ENCODE results near the gene CNOT3.
A peak's percentile ranks its signal among the peaks of the same experiment; 100 is the strongest.
"Not testable (repeated sequence)": the region's sequence is repeated elsewhere in the genome, so short reads cannot be mapped to it uniquely, and the experiment has no call there.

Gene CNOT3

DNA sequence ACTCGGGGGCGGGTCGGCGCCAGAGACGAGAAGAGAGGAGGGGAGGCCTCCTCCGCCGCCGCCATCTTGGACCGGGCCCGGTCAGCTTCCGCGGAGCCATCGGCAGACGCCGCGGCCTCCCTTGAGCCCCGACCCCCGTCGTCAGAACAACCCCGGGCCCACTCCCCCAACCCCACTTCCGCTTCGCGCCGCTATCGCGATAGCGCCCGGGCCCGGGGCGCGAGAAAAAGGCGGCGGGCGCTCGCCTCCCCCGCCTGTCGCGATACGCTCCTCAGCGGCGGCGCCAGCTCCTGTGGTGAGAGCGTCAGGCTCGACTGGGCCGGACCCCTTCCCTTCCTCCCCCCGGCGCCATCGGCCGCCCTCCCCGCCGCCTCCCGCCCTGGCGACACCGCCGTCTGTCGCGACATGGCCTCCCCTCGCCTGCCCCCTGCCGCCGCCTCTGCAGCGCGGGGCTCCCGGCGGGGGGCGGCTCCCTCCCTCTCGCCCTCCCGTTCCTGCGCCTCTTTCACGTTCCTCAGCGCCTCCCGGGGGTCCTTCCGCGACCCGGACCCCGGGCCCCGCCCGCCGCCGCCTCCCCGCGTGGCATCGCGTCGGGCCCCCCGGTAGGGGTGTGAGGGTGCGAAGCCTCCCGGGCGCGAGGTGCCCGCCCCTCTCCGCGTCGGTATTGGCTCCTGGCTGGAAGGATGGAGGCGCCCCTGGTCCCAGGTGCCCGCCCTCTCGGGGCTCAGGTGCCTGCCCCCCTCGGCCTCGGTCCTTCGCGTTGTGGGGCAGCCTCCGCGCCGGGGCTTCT, at the start of gene CNOT3:
Gene CNOT3, plus strand, starts transcription at position 64 of the 790 bp plus-strand sequence. CDS start 5,217 bp downstream, outside the sequence.
- no peak for DNase-seq

DNA sequence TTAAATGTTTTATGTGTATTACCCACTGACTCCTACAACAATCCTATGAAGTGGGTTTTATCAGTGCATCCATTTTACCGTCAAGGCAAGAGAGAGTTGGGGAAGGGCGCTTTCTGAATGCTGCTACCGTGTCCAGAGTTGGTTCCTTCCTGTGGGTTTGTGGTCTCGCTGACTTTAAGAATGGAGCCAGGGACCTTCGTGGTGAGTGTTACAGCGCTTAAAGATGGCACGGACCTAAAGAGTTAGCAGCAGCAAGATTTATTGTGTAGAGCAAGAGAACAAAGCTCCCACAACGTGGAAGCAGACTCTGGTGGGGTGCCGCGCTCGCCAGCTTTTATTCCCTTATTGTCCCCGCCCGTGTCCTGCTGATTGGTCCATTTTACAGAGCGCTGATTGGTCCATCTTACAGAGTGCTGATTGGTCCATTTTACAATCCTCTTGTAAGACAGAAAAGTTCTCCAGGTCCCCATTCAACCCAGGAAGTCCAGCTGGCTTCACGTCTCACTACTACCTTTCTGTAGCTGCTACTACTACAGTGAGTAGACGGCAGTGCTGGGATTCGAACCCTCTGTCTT, 43.0 kb upstream of the CNOT3 start:
- DNase-seq: no peak

DNA sequence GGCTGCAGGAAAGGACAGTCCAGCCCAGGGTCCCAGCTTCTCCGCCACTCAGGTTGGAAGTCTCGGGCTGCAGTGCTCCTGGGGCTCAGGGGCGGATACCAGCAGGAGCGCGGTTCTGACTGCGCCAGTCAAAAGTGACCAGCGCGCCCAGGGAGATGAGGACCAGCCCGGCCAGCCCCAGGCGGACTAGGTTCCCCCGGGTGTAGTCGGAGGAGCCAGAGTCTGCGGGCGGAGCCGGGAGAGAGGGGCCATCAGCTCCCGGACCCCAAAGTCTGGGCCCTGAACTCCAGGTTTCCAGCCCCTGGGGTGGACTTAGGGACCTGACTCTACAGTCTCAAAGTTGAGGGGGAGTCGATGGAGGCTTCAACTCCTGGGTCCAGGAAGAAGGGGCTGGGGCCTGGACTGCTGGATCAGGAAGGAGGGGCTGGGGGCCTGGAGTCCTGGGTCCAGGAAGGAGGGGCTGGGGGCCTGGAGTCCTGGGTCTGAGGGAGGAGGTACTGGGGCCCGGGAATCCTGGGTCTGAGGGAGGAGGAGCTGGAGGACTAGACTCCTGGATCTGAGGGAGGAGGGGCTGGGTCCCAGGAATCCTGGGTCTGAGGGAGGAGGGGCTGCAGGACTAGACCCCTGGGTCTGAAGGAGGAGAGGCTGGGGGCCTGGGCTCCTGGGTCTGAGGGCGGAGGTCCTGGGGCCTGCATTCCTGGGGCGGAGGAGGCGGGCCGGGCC, 42.3 kb upstream of the CNOT3 start:
- DNase-seq: no peak

DNA sequence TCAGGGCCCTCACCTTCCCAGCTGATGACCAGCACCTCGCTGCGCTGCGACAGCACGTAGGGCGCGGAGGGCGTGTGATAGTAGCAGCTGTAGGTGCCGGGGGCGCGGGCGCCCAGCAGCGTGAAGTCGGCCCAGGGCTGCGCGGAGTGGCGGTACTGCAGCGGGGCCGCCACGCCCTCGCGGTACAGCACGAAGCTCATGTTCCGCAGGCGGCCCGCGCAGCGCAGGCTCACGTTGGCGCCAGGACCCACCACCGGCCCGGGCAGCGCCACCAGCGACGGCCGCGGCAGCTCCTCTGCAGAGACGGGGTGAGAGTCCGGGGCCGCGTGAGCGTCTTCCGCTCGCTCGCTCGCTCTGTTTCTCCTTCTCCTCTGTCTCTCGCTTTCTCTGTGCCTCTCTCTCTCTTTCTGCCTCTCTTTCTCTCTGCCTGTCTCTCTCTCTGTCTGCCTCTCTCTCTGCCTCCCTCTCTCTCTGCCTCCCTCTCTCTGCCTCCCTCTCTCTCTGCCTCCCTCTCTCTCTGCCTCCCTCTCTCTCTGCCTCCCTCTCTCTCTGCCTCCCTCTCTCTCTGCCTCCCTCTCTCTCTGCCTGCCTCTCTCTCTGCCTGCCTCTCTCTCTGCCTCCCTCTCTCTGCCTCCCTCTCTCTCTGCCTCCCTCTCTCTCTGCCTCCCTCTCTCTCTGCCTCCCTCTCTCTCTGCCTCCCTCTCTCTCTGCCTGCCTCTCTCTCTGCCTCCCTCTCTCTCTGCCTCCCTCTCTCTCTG, 41.5 kb upstream of the CNOT3 start:
- peak; percentile 55 for DNase-seq

DNA sequence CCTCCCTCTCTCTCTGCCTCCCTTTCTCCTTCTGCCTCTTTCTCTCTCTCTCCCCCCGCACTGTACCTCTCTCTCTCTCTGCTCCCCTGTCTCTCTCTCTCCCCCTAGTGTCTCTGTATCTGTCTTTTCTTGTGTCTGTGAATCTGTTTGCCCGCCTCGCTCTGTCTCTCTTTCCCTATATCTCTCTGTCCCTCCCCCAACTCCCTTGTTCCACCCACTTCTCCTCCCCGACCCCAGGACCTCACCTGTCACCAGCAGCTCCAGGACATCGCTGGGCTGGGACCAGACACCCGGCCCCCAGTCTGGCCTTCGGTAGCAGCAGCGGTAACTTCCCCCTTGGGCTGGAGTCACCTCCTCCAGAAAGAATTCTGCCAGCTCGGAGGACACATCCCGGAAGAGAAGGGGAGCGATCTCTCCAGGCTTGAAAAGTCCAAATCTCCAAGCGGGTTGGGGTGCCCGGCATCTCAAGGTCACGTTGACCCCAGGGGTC, 40.9 kb upstream of the CNOT3 start:
- no peak for DNase-seq

DNA sequence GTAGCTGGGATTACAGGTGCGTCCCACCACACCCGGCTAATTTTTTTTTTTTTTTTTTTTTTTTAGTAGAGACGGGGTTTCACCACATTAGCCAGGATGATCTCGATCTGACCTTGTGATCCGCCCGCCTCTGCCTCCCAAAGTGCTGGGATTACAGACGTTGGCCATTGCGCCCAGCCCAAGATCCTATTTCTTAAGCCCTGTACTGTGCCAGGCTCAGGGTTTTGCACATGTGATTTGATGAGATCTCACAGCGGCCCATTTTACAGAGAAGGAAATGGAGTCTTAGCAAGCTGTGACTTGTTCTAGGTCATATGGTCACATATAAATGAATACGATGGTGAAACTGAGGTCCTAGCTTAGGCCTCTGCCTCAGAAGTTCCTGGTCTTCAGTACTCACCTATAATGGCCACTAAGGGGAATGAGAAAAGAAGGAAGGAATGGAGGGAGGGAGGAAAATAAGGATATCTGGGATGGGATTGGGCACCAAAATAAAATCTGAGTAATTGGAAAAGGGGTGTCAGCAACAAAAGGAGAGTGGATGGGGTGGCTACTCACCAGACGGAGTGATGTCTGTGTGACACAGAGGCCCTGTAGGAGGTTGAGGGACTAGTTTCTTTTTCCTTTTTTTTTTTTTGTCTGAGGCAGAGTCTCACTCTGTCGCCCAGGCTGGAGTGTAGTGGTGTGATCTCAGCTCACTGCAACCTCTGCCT, 38.2 kb upstream of the CNOT3 start:
- no peak for DNase-seq

DNA sequence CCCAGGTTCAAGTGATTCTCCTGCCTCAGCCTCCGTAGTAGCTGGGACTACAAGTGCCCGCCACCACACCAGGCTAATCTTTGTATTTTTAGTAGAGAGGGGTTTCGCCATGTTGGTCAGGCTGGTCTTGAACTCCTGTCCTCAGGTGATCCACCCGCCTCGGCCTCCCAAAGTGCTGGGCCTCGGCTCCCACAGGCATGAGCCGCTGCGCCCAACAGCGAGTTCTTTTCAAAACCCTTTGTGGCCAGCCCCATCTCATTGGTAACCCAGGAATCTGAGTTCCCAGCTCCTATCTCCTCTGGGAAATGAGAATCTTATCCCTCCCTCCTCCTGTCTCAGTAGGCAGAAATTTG, 37.7 kb upstream of the CNOT3 start:
- not testable (repeated sequence) for DNase-seq

DNA sequence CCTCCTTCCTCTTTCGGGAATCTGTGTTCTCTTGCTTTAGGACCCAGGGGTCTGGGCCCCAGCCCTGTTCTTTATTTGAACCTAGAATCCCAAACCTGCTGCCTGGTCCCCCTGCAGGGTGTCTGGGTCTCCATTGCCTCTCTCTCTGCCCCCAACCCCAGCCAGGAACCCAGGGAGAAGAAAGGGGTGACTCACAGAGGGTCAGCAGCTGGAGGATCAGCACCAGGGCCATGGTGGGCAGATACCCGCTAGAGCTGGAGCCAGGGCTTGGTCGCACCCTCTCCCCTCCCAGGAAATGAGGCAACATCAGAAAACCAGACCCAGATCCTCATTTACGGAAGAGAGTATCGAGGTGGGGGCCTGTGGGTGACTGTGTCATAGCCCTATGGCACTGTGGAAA, 37.0 kb upstream of the CNOT3 start, which contains the start of gene OSCAR:
Gene OSCAR, minus strand, starts transcription at position 243 of the 400 bp plus-strand sequence. Its CDS starts 11 bp downstream, at position 232.
- peak; percentile 44 for DNase-seq

DNA sequence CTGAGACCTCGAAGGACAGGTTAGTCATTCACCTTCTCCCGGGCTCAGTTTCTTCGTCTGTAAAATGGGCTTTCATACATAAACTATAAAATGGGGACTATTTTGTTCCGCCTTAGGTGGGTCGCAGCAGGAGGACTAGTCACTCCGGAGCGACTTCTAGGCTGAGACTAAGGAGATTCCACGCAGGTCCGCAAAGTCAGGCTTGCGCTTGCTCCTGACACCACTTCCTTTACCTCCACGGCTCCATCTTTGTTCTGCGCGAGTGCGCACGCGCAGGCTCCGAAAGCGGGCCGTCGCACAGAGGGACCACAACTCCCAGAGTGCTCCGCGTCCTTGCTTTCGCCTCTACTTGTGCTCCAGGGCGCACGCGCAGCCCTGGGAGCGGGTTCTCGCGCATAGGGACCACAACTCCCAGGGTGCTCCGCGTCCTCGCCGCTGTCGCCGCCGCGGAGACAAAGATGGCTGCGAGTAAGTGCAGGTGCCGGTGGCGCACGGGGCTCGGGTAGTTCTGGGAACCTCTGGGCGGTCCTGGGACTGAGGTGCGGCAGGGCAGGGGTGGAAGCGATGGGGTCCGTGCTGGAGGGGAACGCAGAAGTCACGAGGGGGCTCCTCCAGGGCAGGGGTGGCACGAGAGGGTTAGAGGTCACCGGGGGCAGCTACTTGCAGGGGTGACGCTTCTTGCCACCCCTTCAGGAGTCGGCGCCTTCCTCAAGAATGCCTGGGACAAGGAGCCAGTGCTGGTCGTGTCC, 35.0 kb upstream of the CNOT3 start, which contains the start of gene NDUFA3:
Gene NDUFA3, plus strand, starts transcription at position 435 of the 749 bp plus-strand sequence. Its CDS starts 24 bp downstream, at position 459.
- DNase-seq: peak; percentile 99

DNA sequence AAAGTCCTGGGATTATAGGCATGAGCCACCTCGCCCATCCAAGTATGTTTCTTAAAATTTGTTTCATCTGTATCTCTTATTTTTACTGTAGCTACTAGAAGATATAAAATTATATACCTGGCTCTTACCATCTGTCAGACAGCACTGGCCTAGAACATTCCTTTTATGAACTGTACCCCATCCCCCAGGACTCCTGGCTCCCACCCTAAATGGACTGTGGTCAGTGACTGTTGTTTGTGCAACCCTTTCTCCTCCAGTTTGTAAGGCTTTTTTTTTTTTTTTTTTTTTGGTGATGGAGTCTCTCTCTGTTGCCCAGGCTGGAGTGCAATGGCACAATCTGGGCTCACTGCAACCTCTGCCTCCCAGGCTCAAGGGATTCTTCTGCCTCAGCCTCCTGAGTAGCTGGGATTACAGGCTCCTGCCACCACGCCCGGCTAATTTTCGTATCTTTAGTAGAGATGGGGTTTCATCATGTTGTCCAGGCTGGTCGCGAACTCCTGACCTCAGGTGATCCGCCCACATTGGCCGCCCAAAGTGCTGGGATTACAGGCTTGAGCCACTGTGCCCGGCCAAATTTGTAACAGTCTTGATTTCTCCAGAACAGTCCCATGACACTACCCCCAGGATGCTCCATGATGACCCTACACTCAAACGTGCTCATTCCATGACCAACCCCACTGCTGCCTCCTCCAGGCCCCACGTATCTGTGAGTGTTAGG, 32.4 kb upstream of the CNOT3 start:
- DNase-seq: peak; percentile 9

DNA sequence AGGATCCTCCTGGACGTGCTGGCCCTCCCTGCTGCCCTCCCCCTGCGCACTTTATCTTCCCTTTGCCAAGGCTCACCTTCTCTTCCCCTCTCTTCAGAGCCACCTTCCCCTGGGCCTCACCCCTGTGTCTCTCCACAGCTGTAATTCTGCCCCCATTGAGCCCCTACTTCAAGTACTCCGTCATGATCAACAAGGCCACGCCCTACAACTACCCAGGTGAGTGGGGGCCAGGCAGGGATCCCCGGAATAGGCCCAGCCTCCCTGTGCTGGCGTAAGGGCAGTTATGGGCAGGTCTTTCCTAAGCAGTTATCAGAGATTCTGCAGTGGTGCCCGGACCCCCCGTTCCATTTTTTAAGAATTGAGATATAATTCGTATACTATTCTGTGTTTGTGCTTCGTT, 31.8 kb upstream of the CNOT3 start:
- DNase-seq: peak; percentile 15

DNA sequence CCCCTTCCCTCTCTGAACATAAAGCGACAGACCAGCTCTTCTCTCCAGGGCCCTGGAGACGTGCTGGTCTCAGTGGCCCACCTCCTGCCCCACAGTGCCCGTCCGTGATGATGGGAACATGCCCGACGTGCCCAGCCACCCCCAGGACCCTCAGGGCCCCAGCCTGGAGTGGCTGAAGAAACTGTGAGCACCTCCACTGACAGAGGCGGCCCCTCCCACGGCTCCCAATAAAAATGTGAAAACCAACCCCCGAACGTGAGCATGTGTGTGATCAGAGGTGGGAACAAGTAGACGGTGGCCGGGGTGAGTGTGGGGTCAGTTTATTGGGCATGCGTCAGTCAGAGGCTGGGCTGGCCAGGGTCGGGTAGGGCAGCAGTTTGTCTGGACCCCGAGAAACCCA, 30.8 kb upstream of the CNOT3 start:
- peak; percentile 11 for DNase-seq

DNA sequence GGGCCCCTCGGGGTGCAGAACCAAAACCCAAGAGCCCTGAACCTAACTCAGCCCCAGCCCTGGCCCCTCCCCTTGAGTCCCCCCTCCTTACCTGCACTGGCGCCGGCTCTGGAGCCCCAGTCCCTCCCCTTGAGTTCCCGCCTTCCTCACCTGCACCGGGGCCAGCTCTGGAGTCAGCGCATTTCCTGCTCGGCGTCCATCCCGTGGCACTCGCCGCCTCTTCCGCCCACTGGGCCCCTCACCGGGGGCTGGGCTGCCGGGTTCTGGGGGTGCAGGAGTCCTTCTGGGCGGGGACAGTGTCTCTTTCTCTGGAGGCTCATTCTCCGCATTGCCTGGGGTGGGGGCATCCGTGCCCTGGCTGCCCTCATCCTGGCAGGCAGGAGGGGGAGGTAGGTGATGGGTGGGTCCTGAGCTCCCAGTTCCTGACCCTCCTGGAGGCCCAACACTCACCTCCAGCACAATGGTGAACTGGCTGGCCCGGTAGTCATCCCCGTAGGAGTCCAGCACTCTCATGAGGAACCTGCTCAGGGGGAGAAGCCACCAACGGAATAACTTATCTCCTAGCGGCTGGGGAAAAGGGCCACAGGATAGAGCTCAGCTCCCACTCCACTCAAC, 29.6 kb upstream of the CNOT3 start:
- DNase-seq: peak; percentile 13

DNA sequence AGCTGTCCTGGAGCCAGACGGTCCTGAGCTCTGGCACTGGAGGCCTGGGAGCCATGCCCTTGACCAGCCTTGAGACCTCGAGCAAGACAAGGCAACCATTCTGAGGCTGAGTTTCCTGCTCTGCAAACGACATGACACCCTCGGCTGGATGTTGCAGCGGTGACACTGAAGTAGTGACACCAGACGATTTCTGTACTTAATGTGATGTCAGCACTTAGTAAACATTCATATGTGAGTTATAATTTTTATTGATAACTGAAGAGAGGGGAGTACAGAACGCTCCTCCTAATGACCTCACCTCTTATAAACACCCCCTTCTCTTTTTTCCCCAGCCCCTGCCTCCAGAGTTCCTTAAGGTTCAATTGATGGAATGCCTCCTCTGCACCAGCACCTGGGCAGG, 29.1 kb upstream of the CNOT3 start:
- no peak for DNase-seq

DNA sequence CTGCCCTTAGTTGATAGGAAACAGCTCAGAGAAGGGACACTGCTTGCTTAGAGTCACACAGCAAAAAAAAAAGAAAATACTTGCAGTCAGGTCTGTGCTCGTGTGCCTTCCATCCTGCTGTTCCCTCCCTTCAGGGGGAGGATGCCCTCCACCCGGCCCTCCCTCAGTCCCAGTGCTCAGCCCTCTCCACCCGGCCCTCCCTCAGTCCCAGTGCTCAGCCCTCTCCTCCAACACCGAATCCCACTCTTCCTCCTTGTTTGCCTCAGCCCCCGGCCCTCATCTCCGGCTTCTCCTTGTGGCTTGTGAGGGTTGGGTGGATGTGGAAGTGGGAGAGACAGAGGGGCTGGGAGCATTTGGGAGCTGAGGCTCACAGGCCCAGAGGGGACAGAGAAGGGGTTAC, 27.9 kb upstream of the CNOT3 start:
- DNase-seq: no peak

DNA sequence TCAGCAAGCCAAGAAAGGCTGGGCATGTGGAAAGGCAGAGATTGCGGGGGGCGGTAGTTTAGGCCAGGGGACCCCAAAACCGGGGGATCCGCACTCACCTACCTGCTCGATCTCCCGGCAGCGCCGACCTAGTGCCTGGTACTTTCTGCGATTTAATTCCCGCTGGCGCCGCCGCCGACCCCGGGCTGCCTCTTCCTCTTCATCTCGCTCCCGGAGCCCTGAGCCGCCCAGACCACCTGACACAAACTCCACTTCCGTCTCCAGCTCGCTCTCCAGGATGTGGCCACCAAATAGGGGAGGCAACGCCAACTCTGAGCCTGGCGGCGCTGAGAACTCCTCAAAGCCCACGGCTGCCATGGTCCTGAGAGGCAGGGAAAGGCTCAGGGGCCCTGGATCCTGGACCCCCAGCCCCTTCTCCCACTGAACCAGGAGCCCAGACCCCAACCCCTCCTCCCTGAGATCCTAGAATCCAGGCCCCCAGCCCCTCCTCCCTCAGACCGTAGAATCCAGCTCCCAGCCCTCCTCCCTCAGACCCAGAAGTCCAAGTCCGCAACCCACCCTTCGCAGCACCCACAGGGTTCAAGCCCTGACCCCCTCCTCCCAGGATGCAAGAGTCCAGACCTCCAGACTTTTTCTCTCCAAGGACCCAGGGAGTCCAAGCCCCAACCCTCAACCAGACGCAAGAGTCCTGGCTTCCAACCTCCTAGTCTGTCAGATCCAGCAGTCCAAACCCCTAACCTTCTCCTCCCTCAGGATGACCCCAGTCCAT, 23.0 kb upstream of the CNOT3 start:
- no peak for DNase-seq

DNA sequence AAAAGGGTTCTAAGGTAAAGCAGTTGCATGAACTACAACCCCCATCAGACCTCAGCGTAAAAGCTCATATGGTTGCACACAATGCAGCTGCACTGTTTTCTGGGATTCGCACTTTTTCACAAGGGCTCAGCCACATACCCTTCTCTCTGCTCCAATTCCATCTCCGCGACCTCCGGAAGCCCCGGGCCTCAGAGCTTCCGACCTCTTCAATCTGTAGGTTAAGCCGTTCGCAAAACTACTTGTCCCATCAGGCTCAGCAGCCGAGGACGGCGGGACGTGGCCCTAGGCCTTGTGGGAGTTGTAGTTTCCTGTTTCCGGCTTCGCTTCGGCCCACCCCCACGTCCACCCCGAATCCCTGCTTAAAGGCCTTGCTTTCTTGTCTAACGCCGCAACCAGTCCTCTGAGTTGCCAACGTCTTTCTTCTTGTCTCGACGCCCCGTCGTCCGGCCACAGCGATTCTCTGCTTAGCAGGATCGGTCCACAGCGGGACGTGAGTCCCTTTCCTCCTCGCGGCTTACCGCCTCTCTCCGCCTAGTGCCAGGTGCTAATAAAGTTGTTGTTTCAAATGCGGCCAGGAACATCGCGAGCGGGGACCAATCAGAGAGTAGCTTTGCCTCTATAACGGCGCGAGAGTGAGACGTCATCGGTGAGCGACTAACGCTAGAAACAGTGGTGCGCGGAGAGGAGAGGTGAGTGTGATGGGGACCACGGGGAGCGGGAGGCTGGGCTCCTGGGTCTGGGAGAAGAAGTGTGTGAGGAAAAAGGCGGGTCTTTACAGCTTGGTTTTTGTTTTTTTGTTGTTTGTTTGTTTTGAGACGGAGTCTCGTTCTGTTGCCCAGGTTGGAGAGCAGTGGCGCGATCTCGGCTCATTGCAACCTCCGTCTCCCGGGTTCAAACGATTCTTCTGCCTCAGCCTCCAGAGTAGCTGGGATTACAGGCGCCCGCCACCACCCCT, 22.2 kb upstream of the CNOT3 start, which contains the start of the genes PRPF31 and TFPT:
Gene PRPF31, plus strand, starts transcription at position 646 of the 955 bp plus-strand sequence. CDS start 2,525 bp downstream, outside the sequence.
Gene TFPT, minus strand, starts transcription at position 549 of the 955 bp plus-strand sequence. Its CDS starts 388 bp downstream, at position 161.
- peak; percentile 97 for DNase-seq

DNA sequence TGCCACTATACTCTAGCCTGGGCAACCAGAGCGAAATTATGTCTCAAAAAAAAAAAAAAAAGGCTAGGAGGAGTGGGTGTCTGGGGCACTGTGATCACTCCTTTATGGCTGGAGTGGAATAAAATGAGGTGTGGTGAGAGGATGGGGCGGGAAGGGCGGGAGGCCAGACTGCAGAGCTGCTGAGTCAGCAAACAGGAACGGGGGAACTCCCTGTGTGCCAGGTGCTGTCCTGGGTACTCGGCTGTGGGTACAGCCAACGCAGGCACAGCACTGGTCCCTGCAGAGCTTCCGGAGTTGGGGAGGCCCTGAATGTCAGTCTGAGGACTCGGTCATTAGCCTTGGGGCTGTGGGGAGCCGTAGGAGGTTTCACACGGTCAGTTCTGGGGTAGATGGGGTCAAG, 16.3 kb upstream of the CNOT3 start:
- DNase-seq: no peak
